PC-9 (cell line): ENCODE measurements around the gene HYDIN. TPM values are rescaled to one million over a fixed set of nuclear protein-coding genes. Genes with fewer than 3 reads are reported as not detected.

Experiments used
- Bru-seq: library from RNA; stranded (reverse); fragments of 400-500 nt; gene quantifications from one replicate; lab custom pipeline; 2021; lab: Mats Ljungman, UMichigan
- BruChase-seq, 2 experiments: library from RNA; stranded (reverse); fragments of 400-500 nt; gene quantifications; one replicate each; lab custom pipeline; 2021; lab: Mats Ljungman, UMichigan
- BruUV-seq: library from RNA; stranded (reverse); fragments of 400-500 nt; replicated peaks from 2 replicates; lab custom pipeline; 2021; lab: Mats Ljungman, UMichigan
- CTCF ChIA-PET: fragments of 300-600 bp; sonication (Branson Sonifier 250); formaldehyde crosslinking; loops from one replicate; lab custom pipeline; 2022; ENCODE audit warnings: antibody characterized with exemption; lab: Charles Lee
- POLR2A ChIA-PET: fragments of 300-600 bp; sonication (Branson Sonifier 250); formaldehyde crosslinking; loops from one replicate; lab custom pipeline; 2022; ENCODE audit warnings: antibody characterized with exemption; ENCODE audit not compliant: unreplicated experiment; lab: Charles Lee
- DNase-seq, 2 experiments: peaks; one replicate each; pipeline versions ENCODE4 v3.0.0 to v3.0.0-alpha.2; 2015 to 2022; ENCODE audit warnings: mixed read lengths in 1 of 2
- H2AFZ ChIP-seq: fragments of 200-600 bp; sonication (generic); 2 replicates; pipeline ENCODE4 v1.8.1; 2017; ENCODE audit warnings: antibody characterized with exemption
- H3F3A ChIP-seq: fragments of 200-600 bp; sonication (generic); 2 replicates; pipeline ENCODE4 v1.8.1; 2017; ENCODE audit warnings: antibody characterized with exemption, mild to moderate bottlenecking, low read depth; ENCODE audit not compliant: insufficient read depth
- H3K27ac ChIP-seq: fragments of 200-600 bp; sonication (generic); 2 replicates; pipeline ENCODE4 v1.6.1; 2016; ENCODE audit warnings: mixed run types
- H3K27me3 ChIP-seq: fragments of 200-600 bp; sonication (generic); 2 replicates; pipeline ENCODE4 v1.6.1; 2016; ENCODE audit warnings: low read depth, mixed run types; ENCODE audit not compliant: insufficient read depth
- H3K36me3 ChIP-seq: fragments of 200-600 bp; sonication (generic); 2 replicates; pipeline ENCODE4 v1.6.1; 2016; ENCODE audit warnings: low read depth, mixed run types
- H3K4me1 ChIP-seq: fragments of 200-600 bp; sonication (generic); replicated peaks from 2 replicates; pipeline ENCODE4 v1.6.1; 2016; ENCODE audit warnings: mixed run types; ENCODE audit not compliant: insufficient read depth
- H3K4me2 ChIP-seq: fragments of 200-600 bp; sonication (generic); 2 replicates; pipeline ENCODE4 v1.6.1; 2017; ENCODE audit warnings: mixed run types
- H3K4me3 ChIP-seq: fragments of 200-600 bp; sonication (generic); 2 replicates; pipeline ENCODE4 v1.6.1; 2016; ENCODE audit warnings: mixed run types
- H3K79me2 ChIP-seq: fragments of 200-600 bp; sonication (generic); 2 replicates; pipeline ENCODE4 v1.6.1; 2017; ENCODE audit warnings: low read depth, mixed run types
- H3K9me2 ChIP-seq: fragments of 200-600 bp; sonication (generic); 2 replicates; pipeline ENCODE4 v1.8.1; 2017; ENCODE audit warnings: mild to moderate bottlenecking; ENCODE audit not compliant: insufficient read depth
- H3K9me3 ChIP-seq: fragments of 200-600 bp; sonication (generic); 2 replicates; pipeline ENCODE4 v1.8.1; 2016; ENCODE audit warnings: low read depth; ENCODE audit not compliant: insufficient read depth
- H4K20me1 ChIP-seq: fragments of 200-600 bp; sonication (generic); 2 replicates; pipeline ENCODE4 v1.8.1; 2017; ENCODE audit not compliant: insufficient read depth
- CTCF ChIP-seq: fragments of 200-600 bp; sonication (generic); conservative IDR thresholded peaks from 2 replicates; pipeline ENCODE4 v1.6.1; 2017; ENCODE audit warnings: mixed run types, antibody characterized with exemption, mild to moderate bottlenecking, moderate library complexity
- EZH2 ChIP-seq: fragments of 200-600 bp; sonication (generic); IDR thresholded peaks from 2 replicates; pipeline ENCODE4 v1.8.0; 2017; ENCODE audit warnings: antibody characterized with exemption, low read depth
- intact Hi-C: fragments of 100-400 bp; cut with micrococcal nuclease; formaldehyde crosslinking; loops from one replicate; pipeline ENCODE4 v1.10.0; 2022; ENCODE audit not compliant: unreplicated experiment
- long read RNA-seq: library from polyadenylated mRNA; stranded (forward); transcript quantifications from one replicate; pipeline ENCODE4 v2.0.0, GENCODE V29; 2022
- total RNA-seq: library from RNA; stranded (reverse); gene quantifications from 2 replicates; pipeline ENCODE4 v1.2.3, GENCODE V29; 2021

The HYDIN gene
- 25.9 and 31.0 TPM in 2 replicates for total RNA-seq
- Bru-seq, nascent RNA = percentile 64 among the genes with signal in this experiment
- BruChase-seq, experiment 1, labeled RNA remaining after a 2-hour chase = percentile 64 among the genes with signal in this experiment
- percentile 58 among the genes with signal in this experiment for BruChase-seq, experiment 2, labeled RNA remaining after a 6-hour chase
- long read RNA-seq, partial matches to known transcripts = 5 of 14 reads
- long read RNA-seq, other reads (novel, unspliced or antisense) = 7 of 14 reads

GRCh38 chr16:71230122-71230845 lies at the start of gene HYDIN:
Gene HYDIN (minus strand): TSS chr16:71230722. CDS start chr16:71186895, 43,827 bp downstream.
- Histone ChIP-seq H2AFZ (peak within 1 kb of the TSS; percentile 95), H3K27ac (no peak within 1 kb of the TSS), H3F3A (no peaks in the 10 kb centered on the region), H4K20me1 (no peaks in the 10 kb centered on the region), H3K4me3 (peak within 1 kb of the TSS; percentile 81), H3K4me2 (peak within 1 kb of the TSS; percentile 86), H3K27me3 (no peaks in the 10 kb centered on the region), H3K9me3 (peaks cover 5% of the 10 kb centered on the region), H3K4me1 (peaks cover 6% of the 10 kb centered on the region), H3K79me2 (peaks cover 11% of the 10 kb centered on the region), H3K36me3 (no peaks in the 10 kb centered on the region), H3K9me2 (no peaks in the 10 kb centered on the region)
- TF ChIP-seq EZH2 (no peak), CTCF (no peak)
- intact Hi-C loops = loop anchor here (5.0 kb wide), 2 partner anchors 57 to 127 kb away; partner anchors contain the start of genes CALB2 and CMTR2
- no TSS peak for BruUV-seq
- ChIA-PET CTCF (no interaction called here), POLR2A (no interaction called here)
- peak; percentile 83 to 90 for DNase-seq

GRCh38 chr16:71276589-71277334 lies 46.2 kb upstream of the HYDIN start:
- DNase-seq = no peak
- POLR2A ChIA-PET = no interaction called here
- H3K79me2 ChIP-seq = no peaks in the 10 kb centered on the region
- intact Hi-C loops = no loop called here
- BruUV-seq = no TSS peak
- H2AFZ ChIP-seq = no peak overlapping the region
- peaks cover 7% of the 10 kb centered on the region; the same call in 1 of the 2 replicates for H3F3A ChIP-seq
- no peaks in the 10 kb centered on the region for H3K36me3 ChIP-seq
- H3K4me2 ChIP-seq = no peak overlapping the region
- H3K27me3 ChIP-seq = no peaks in the 10 kb centered on the region
- H3K4me3 ChIP-seq = no peak overlapping the region
- no peaks in the 10 kb centered on the region for H3K4me1 ChIP-seq
- TF ChIP-seq CTCF (no peak), EZH2 (no peak)
- H4K20me1 ChIP-seq = no peaks in the 10 kb centered on the region
- CTCF ChIA-PET = no interaction called here
- 0 out of 2 replicates have a peak, but pooled peaks cover 3% of the 10 kb centered on the region for H3K9me2 ChIP-seq
- H3K9me3 ChIP-seq = 0 out of 2 replicates have a peak, but pooled peaks cover 8% of the 10 kb centered on the region
- no peak overlapping the region for H3K27ac ChIP-seq

- ChIA-PET POLR2A (no interaction called here), CTCF (no interaction called here)
- Histone ChIP-seq H3K27me3 (no peaks in the 10 kb centered on the region), H3K4me3 (no peak overlapping the region), H3F3A (no peaks in the 10 kb centered on the region), H3K9me3 (0 out of 2 replicates have a peak, but pooled peaks cover 8% of the 10 kb centered on the region), H4K20me1 (no peaks in the 10 kb centered on the region), H2AFZ (no peak overlapping the region), H3K4me1 (no peaks in the 10 kb centered on the region), H3K27ac (no peak overlapping the region), H3K36me3 (no peaks in the 10 kb centered on the region), H3K9me2 (0 out of 2 replicates have a peak, but pooled peaks cover 3% of the 10 kb centered on the region), H3K4me2 (no peak overlapping the region), H3K79me2 (no peaks in the 10 kb centered on the region)
- TF ChIP-seq CTCF (no peak), EZH2 (no peak)
- intact Hi-C loops = no loop called here
- no peak for DNase-seq
- BruUV-seq = no TSS peak
Observed at GRCh38 chr16:71273384-71273783, 42.9 kb upstream of the HYDIN start.
